ENCODE data around the gene DIP2B. TPM values are rescaled to one million over a fixed set of nuclear protein-coding genes. Genes with fewer than 3 reads are reported as not detected.

DIP2B gene
- total and polyA plus RNA-seq, 2 donors from 2014 or later: 4.6 to 23.3 TPM

- no peak overlapping the region for H3K4me3 ChIP-seq (ENCODE audit: low read length in 3 of 3)
- H3K27me3 ChIP-seq (ENCODE audit: control insufficient read depth, insufficient read depth, low read length): no peaks in the 10 kb centered on the region
- peaks cover 5 to 40% (median 29%) of the 10 kb centered on the region in 3 donors for H3K36me3 ChIP-seq (ENCODE audit: control insufficient read depth in 2 of 3, insufficient read depth in 3 of 3, low read length in 3 of 3)
- no peak for TF ChIP-seq CTCF (IDR thresholded peaks at IDR 0.05; ENCODE audit: borderline replicate concordance, extremely low read depth, insufficient read depth)
- H3K4me1 ChIP-seq (ENCODE audit: control insufficient read depth in 2 of 3, insufficient read depth in 2 of 3, low read depth in 1 of 3, low read length in 3 of 3): peaks cover 0 to 5% (median 0%) of the 10 kb centered on the region in 3 donors
- no peaks in the 10 kb centered on the region for H3K9me3 ChIP-seq (ENCODE audit: control insufficient read depth in 2 of 3, insufficient read depth in 1 of 3, low read length in 3 of 3)
- no peak overlapping the region for H3K27ac ChIP-seq (ENCODE audit: low read depth in 2 of 2, low read length in 2 of 2)
- DNase-seq: no peak
- FAIRE-seq: no peak
- intact Hi-C loops (cut with DNase I): no loop called here
- no peak overlapping the region for H3K9ac ChIP-seq (ENCODE audit: low read length in 3 of 3)
Measured at GRCh38 chr12:50696931-50697330, 192.1 kb downstream of the DIP2B start.

- FAIRE-seq: no peak
- Histone ChIP-seq H3K4me3 (ENCODE audit: low read length in 3 of 3) (no peak overlapping the region), H3K9me3 (ENCODE audit: control insufficient read depth in 2 of 3, insufficient read depth in 1 of 3, low read length in 3 of 3) (no peaks in the 10 kb centered on the region), H3K4me1 (ENCODE audit: control insufficient read depth in 2 of 3, insufficient read depth in 2 of 3, low read depth in 1 of 3, low read length in 3 of 3) (peaks cover 0 to 5% (median 0%) of the 10 kb centered on the region in 3 donors), H3K9ac (ENCODE audit: low read length in 3 of 3) (no peak overlapping the region), H3K36me3 (ENCODE audit: control insufficient read depth in 2 of 3, insufficient read depth in 3 of 3, low read length in 3 of 3) (peaks cover 5 to 31% (median 22%) of the 10 kb centered on the region in 3 donors), H3K27ac (ENCODE audit: low read depth in 2 of 2, low read length in 2 of 2) (no peak overlapping the region), H3K27me3 (ENCODE audit: control insufficient read depth, insufficient read depth, low read length) (no peaks in the 10 kb centered on the region)
- intact Hi-C loops (cut with DNase I): no loop called here
- DNase-seq: no peak
- TF ChIP-seq CTCF (IDR thresholded peaks at IDR 0.05; ENCODE audit: borderline replicate concordance, extremely low read depth, insufficient read depth): no peak
Measured at GRCh38 chr12:50699154-50699553, 194.4 kb downstream of the DIP2B start.

GRCh38 chr12:50699940-50700339 lies 195.2 kb downstream of the DIP2B start:
- peaks cover 5 to 39% (median 25%) of the 10 kb centered on the region in 3 donors for H3K36me3 ChIP-seq (ENCODE audit: control insufficient read depth in 2 of 3, insufficient read depth in 3 of 3, low read length in 3 of 3)
- no peak for FAIRE-seq
- H3K9me3 ChIP-seq (ENCODE audit: control insufficient read depth in 2 of 3, insufficient read depth in 1 of 3, low read length in 3 of 3): no peaks in the 10 kb centered on the region

More at GRCh38 chr12:50699940-50700339, 195.2 kb downstream of the DIP2B start:
- no peak overlapping the region for H3K27ac ChIP-seq (ENCODE audit: low read depth in 2 of 2, low read length in 2 of 2)
- no peaks in the 10 kb centered on the region for H3K27me3 ChIP-seq (ENCODE audit: control insufficient read depth, insufficient read depth, low read length)
- no peak for TF ChIP-seq CTCF (IDR thresholded peaks at IDR 0.05; ENCODE audit: borderline replicate concordance, extremely low read depth, insufficient read depth)
- H3K9ac ChIP-seq (ENCODE audit: low read length in 3 of 3): no peak overlapping the region
- H3K4me3 ChIP-seq (ENCODE audit: low read length in 3 of 3): no peak overlapping the region
- peaks cover 0 to 5% (median 0%) of the 10 kb centered on the region in 3 donors for H3K4me1 ChIP-seq (ENCODE audit: control insufficient read depth in 2 of 3, insufficient read depth in 2 of 3, low read depth in 1 of 3, low read length in 3 of 3)
- DNase-seq: peak in 1 of 5 donors; percentile 4
- intact Hi-C loops (cut with DNase I): no loop called here
